H9 (cell line): ENCODE measurements around the gene UGT2A2. TPM values are rescaled to one million over a fixed set of nuclear protein-coding genes. Genes with fewer than 3 reads are reported as not detected.

Experiments
- DNase-seq: peaks from one replicate; pipeline ENCODE4 v3.0.0-alpha.2; 2017
- H2AFZ ChIP-seq: one replicate; pipeline ENCODE4 v1.6.1; 2013; ENCODE audit warnings: mild to moderate bottlenecking, low read length, control low read depth, moderate library complexity
- H2AK5ac ChIP-seq: 2 replicates; pipeline ENCODE4 v1.6.1; 2013; ENCODE audit warnings: low read length, control low read depth, mixed read lengths; ENCODE audit not compliant: insufficient read length
- H2BK120ac ChIP-seq: one replicate; pipeline ENCODE4 v1.6.1; 2013; ENCODE audit warnings: low read depth, mild to moderate bottlenecking, low read length, control low read depth, inconsistent platforms; ENCODE audit not compliant: poor library complexity, severe bottlenecking
- H2BK12ac ChIP-seq: 2 replicates; pipeline ENCODE4 v1.6.1; 2013; ENCODE audit warnings: low read length, control low read depth, mixed read lengths, low read depth; ENCODE audit not compliant: insufficient read length
- H2BK15ac ChIP-seq: 2 replicates; pipeline ENCODE4 v1.6.1; 2013; ENCODE audit warnings: low read depth, low read length, control low read depth
- H2BK20ac ChIP-seq: one replicate; pipeline ENCODE4 v1.6.1; 2013; ENCODE audit warnings: low read depth, mild to moderate bottlenecking, low read length, control low read depth, inconsistent platforms; ENCODE audit not compliant: poor library complexity, severe bottlenecking
- H2BK5ac ChIP-seq: 2 replicates; pipeline ENCODE4 v1.6.1; 2013; ENCODE audit warnings: low read length, control low read depth, mixed read lengths; ENCODE audit not compliant: insufficient read length
- H3K14ac ChIP-seq: 2 replicates; pipeline ENCODE4 v1.6.1; 2013; ENCODE audit warnings: low read length, control low read depth; ENCODE audit not compliant: insufficient read depth
- H3K18ac ChIP-seq: 2 replicates; pipeline ENCODE4 v1.6.1; 2013; ENCODE audit warnings: low read depth, mild to moderate bottlenecking, mixed read lengths, low read length, control low read depth; ENCODE audit not compliant: insufficient read length
- H3K23ac ChIP-seq: 2 replicates; pipeline ENCODE4 v1.6.1; 2013; ENCODE audit warnings: low read length, control low read depth, mixed read lengths, low read depth; ENCODE audit not compliant: insufficient read length
- H3K23me2 ChIP-seq: 2 replicates; pipeline ENCODE4 v1.6.1; 2013; ENCODE audit warnings: low read depth, mild to moderate bottlenecking, mixed read lengths, low read length, control low read depth; ENCODE audit not compliant: insufficient read length, poor library complexity, severe bottlenecking
- H3K27ac ChIP-seq: 2 replicates; pipeline ENCODE4 v1.5.1; 2013; ENCODE audit warnings: low read length, control low read depth, mixed read lengths, low read depth; ENCODE audit not compliant: insufficient read length
- H3K27me3 ChIP-seq: 2 replicates; pipeline ENCODE4 v1.6.1; 2013; ENCODE audit warnings: low read length, control low read depth, inconsistent platforms; ENCODE audit not compliant: insufficient read depth
- H3K4ac ChIP-seq: 2 replicates; pipeline ENCODE4 v1.6.1; 2013; ENCODE audit warnings: low read depth, mild to moderate bottlenecking, control low read depth, inconsistent platforms, low read length, moderate library complexity
- H3K4me1 ChIP-seq: 2 replicates; pipeline ENCODE4 v1.6.1; 2013; ENCODE audit warnings: low read length, control low read depth, inconsistent platforms; ENCODE audit not compliant: insufficient read depth
- H3K4me2 ChIP-seq: 2 replicates; pipeline ENCODE4 v1.6.1; 2013; ENCODE audit warnings: low read length, control low read depth, mixed read lengths; ENCODE audit not compliant: insufficient read length, insufficient read depth
- H3K56ac ChIP-seq: 2 replicates; pipeline ENCODE4 v1.6.1; 2013; ENCODE audit warnings: low read depth, mild to moderate bottlenecking, mixed read lengths, low read length, control low read depth; ENCODE audit not compliant: insufficient read length
- H3K79me1 ChIP-seq: 2 replicates; pipeline ENCODE4 v1.6.1; 2013; ENCODE audit warnings: low read depth, mild to moderate bottlenecking, moderate library complexity, low read length, control low read depth, inconsistent platforms; ENCODE audit not compliant: insufficient read depth, poor library complexity, severe bottlenecking
- H3K79me2 ChIP-seq: 2 replicates; pipeline ENCODE4 v1.6.1; 2013; ENCODE audit warnings: low read length, control low read depth, inconsistent platforms; ENCODE audit not compliant: insufficient read depth
- H3K9ac ChIP-seq: 2 replicates; pipeline ENCODE4 v1.6.1; 2013; ENCODE audit warnings: low read length, control low read depth, mixed read lengths; ENCODE audit not compliant: insufficient read length; ENCODE audit errors: extremely low read depth
- H3K9me3 ChIP-seq: one replicate; pipeline ENCODE4 v1.6.1; 2013; ENCODE audit warnings: low read depth, low read length, inconsistent platforms; ENCODE audit not compliant: control insufficient read depth
- H3T11ph ChIP-seq: one replicate; pipeline ENCODE4 v1.6.1; 2013; ENCODE audit warnings: mild to moderate bottlenecking, low read length, control low read depth, inconsistent platforms
- H4K20me1 ChIP-seq: one replicate; pipeline ENCODE4 v1.6.1; 2013; ENCODE audit not compliant: control insufficient read depth, insufficient read length, insufficient read depth
- H4K5ac ChIP-seq: 2 replicates; pipeline ENCODE4 v1.6.1; 2013; ENCODE audit warnings: low read depth, mild to moderate bottlenecking, mixed read lengths, low read length, control low read depth; ENCODE audit not compliant: insufficient read length
- H4K8ac ChIP-seq: replicated peaks from 2 replicates; pipeline ENCODE4 v1.6.1; 2013; ENCODE audit warnings: low read length, control low read depth, mixed read lengths, low read depth; ENCODE audit not compliant: insufficient read length
- H4K91ac ChIP-seq: 2 replicates; pipeline ENCODE4 v1.6.1; 2013; ENCODE audit warnings: low read depth, mild to moderate bottlenecking, moderate library complexity, mixed read lengths, low read length, control low read depth; ENCODE audit not compliant: insufficient read length
- H3K27ac Mint-ChIP-seq, 3 experiments: 2 replicates in 2 of 3; 3 replicates in 1 of 3; pipeline ENCODE4 v1.8.0; 2020 to 2021; ENCODE audit warnings: mixed read lengths in 3 of 3, mild to moderate bottlenecking in 1 of 3, moderate library complexity in 1 of 3
- H3K27me3 Mint-ChIP-seq: 2 replicates; pipeline ENCODE4 v1.8.0; 2021; ENCODE audit warnings: low read depth, mild to moderate bottlenecking, moderate library complexity, mixed read lengths
- H3K36me3 Mint-ChIP-seq, 3 experiments: 2 replicates in 2 of 3; 3 replicates in 1 of 3; pipeline ENCODE4 v1.8.0; 2020 to 2021; ENCODE audit warnings: low read depth in 3 of 3, mixed read lengths in 3 of 3; ENCODE audit not compliant: insufficient read depth in 1 of 3
- H3K4me1 Mint-ChIP-seq, 2 experiments: 2 replicates each; pipeline ENCODE4 v1.8.0; 2020; ENCODE audit warnings: mixed read lengths in 2 of 2
- H3K4me3 Mint-ChIP-seq, 2 experiments: 2 replicates in 1 of 2; 3 replicates in 1 of 2; pipeline ENCODE4 v1.8.0; 2020 to 2021; ENCODE audit warnings: mild to moderate bottlenecking in 2 of 2, mixed read lengths in 2 of 2, moderate library complexity in 1 of 2
- H3K9me3 Mint-ChIP-seq, 2 experiments: 2 replicates in 1 of 2; 3 replicates in 1 of 2; pipeline ENCODE4 v1.8.0; 2020; ENCODE audit warnings: mild to moderate bottlenecking in 2 of 2, mixed read lengths in 2 of 2, moderate library complexity in 1 of 2
- CTCF ChIP-seq: fragments of 200-600 bp; sonication (generic); conservative IDR thresholded peaks from 3 replicates; pipeline ENCODE4 v1.8.0; 2021; ENCODE audit warnings: antibody characterized with exemption, mild to moderate bottlenecking
- WGBS: extraction: QIAGEN DNeasy Blood & Tissue Kit; methylation state at CpG from one replicate; pipeline ENCODE4 v1.1.7; 2013; ENCODE audit warnings: missing lambda C conversion rate, low lambda C conversion rate, mixed read lengths; ENCODE audit not compliant: insufficient read length; ENCODE audit errors: extremely low coverage; 5-methylcytosine and 5-hydroxymethylcytosine counted together
- total RNA-seq: library from RNA; stranded (reverse); gene quantifications from 2 replicates; pipeline ENCODE4 v1.2.1, GENCODE V29; 2021

UGT2A2 gene
- total RNA-seq, 1 experiment from 2014 or later = not detected

- no peak overlapping the region for H2AFZ ChIP-seq
- H3K56ac ChIP-seq = no peak overlapping the region
- H2AK5ac ChIP-seq = no peak overlapping the region
- no peak overlapping the region for H3K27ac ChIP-seq
- DNase-seq = no peak
- no peaks in the 10 kb centered on the region for H3K79me2 ChIP-seq
- H3K9me3 ChIP-seq = no peaks in the 10 kb centered on the region
- no peak overlapping the region for H2BK15ac ChIP-seq
- H3K4ac ChIP-seq = no peak overlapping the region
- Mint-ChIP-seq H3K27me3 (no peaks in the 10 kb centered on the region), H3K27ac (no peak overlapping the region), H3K4me3 (no peak overlapping the region), H3K4me1 (no peaks in the 10 kb centered on the region), H3K9me3 (no peaks in the 10 kb centered on the region; a peak in 1 of 5 replicates), H3K36me3 (no peaks in the 10 kb centered on the region)
- H3K9ac ChIP-seq = no peak overlapping the region
- H3K4me2 ChIP-seq = no peak overlapping the region
- no peak overlapping the region for H3K18ac ChIP-seq
- no peaks in the 10 kb centered on the region for H3K27me3 ChIP-seq
- no peaks in the 10 kb centered on the region for H3K23me2 ChIP-seq
- H4K8ac ChIP-seq = no peak overlapping the region
- no peak overlapping the region for H2BK5ac ChIP-seq
- no peak overlapping the region for H2BK20ac ChIP-seq
- no peak overlapping the region for H4K91ac ChIP-seq
- no peak overlapping the region for H3T11ph ChIP-seq
- no CpG with 5 or more reads among the region's 2 CpGs for WGBS
- H2BK12ac ChIP-seq = no peak overlapping the region
- no peak overlapping the region for H3K23ac ChIP-seq
- H4K5ac ChIP-seq = no peak overlapping the region
- no peaks in the 10 kb centered on the region for H3K4me1 ChIP-seq
- H4K20me1 ChIP-seq = no peaks in the 10 kb centered on the region
- H3K79me1 ChIP-seq = no peaks in the 10 kb centered on the region
- peak overlapping the region; percentile 56; the same call in 1 of the 2 replicates for H3K14ac ChIP-seq
- H2BK120ac ChIP-seq = no peak overlapping the region
- no peak for TF ChIP-seq CTCF
Observed at GRCh38 chr4:69600013-69600412, 39.4 kb downstream of the UGT2A2 start.
